ENCODE data around the gene ZBTB38. TPM values are rescaled to one million over a fixed set of nuclear protein-coding genes. Genes with fewer than 3 reads are reported as not detected.

Gene ZBTB38
- total and polyA plus RNA-seq, 9 donors: 23.2 to 125 (median 78.7) TPM

DNA sequence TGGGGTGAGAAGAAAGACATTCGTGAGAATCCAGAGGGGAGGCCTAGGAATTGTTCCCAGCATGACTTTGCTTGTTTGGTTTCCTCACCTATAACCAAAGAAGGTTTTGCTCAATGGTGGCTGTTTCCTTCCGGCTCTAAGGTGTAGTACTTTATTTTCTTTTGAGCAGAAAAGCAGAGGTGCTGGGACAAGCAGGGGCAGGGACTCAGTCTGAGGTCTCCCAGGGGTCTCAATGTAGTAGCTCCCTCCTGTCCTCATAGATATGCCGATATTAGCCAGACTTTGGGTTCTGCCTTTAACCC is 41.6 kb downstream of the ZBTB38 start:
- TF ChIP-seq EP300 (IDR thresholded peaks at IDR 0.05): no peak
- no peak for TF ChIP-seq POLR2A (IDR thresholded peaks at IDR 0.05)
- TF ChIP-seq, protein P1, sequence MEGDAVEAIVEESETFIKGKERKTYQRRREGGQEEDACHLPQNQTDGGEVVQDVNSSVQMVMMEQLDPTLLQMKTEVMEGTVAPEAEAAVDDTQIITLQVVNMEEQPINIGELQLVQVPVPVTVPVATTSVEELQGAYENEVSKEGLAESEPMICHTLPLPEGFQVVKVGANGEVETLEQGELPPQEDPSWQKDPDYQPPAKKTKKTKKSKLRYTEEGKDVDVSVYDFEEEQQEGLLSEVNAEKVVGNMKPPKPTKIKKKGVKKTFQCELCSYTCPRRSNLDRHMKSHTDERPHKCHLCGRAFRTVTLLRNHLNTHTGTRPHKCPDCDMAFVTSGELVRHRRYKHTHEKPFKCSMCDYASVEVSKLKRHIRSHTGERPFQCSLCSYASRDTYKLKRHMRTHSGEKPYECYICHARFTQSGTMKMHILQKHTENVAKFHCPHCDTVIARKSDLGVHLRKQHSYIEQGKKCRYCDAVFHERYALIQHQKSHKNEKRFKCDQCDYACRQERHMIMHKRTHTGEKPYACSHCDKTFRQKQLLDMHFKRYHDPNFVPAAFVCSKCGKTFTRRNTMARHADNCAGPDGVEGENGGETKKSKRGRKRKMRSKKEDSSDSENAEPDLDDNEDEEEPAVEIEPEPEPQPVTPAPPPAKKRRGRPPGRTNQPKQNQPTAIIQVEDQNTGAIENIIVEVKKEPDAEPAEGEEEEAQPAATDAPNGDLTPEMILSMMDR (IDR thresholded peaks at IDR 0.05): no peak
- H3K36me3 ChIP-seq: no peaks in the 10 kb centered on the region
- 48 to 69% (median 57%) methylated on average over 3 of the region's 3 CpGs for WGBS, 3 donors
- H3K9me3 ChIP-seq: no peaks in the 10 kb centered on the region
- intact Hi-C loops (cut with DNase I): loop anchor here in 2 of 4 donors (5.0 kb wide), 2 partner anchors 38 to 43 kb away; partner anchors contain the start of gene ZBTB38 (in 1 of the 2)
- DNase-seq: no peak
- H3K27ac ChIP-seq: peak overlapping the region; percentile 58 to 90
- no peak overlapping the region for H3K4me3 ChIP-seq
- H3K27me3 ChIP-seq: no peaks in the 10 kb centered on the region
- peaks cover 28% of the 10 kb centered on the region for H3K4me1 ChIP-seq (ENCODE audit: insufficient read depth)

DNA sequence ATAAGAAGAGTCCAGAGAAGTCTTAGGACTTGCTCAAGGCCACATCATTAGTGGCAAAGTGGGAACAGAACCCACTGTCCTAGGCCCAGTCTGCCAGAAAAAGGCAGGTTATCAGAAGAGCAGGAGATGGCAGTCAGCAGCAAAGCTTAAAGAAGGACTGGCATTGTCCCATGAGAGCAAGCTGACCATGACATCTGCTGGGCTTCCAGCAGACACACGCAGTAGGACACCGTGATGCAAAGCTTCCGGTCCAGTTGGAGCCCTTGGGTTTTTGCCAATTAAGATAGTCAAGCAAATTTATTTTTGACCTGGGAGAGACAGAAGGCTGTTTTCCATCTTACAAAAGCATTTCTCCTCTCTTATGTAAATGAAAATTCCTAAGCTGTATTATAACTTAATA is 42.1 kb downstream of the ZBTB38 start:
- DNase-seq: peak in 4 of 5 donors; percentile 50 to 66 (median 52)
- peaks cover 28% of the 10 kb centered on the region for H3K4me1 ChIP-seq (ENCODE audit: insufficient read depth)

DNA sequence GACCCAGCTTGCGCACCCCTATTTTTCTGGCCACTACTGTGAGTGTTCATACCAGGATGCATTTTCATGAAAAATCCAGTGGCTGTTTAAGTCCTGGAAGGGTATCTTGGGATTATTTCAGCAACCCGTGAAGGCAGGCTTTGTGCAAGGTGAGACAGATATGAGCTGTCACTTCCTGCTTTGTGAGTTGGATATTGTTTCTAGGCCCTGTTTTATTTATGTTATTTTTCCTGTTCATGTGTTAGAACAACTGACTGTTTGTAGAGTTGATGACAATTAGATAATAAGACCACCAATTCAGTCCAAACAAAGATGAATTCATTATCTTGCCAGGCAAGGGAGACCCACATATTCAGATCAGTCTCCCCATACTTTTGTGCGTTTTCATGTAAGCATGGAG is 42.5 kb downstream of the ZBTB38 start:
- no peak for DNase-seq
- Histone ChIP-seq H3K4me3 (no peak overlapping the region), H3K9me3 (no peaks in the 10 kb centered on the region), H3K4me1 (ENCODE audit: insufficient read depth) (peaks cover 28% of the 10 kb centered on the region), H3K36me3 (no peaks in the 10 kb centered on the region), H3K27ac (peak overlapping the region; percentile 58 to 90), H3K27me3 (no peaks in the 10 kb centered on the region)
- no peak for TF ChIP-seq EP300 (IDR thresholded peaks at IDR 0.05)
- TF ChIP-seq, protein P1 (IDR thresholded peaks at IDR 0.05): peak in 1 of 3 donors; percentile 10
- intact Hi-C loops (cut with DNase I): loop anchor here in 2 of 4 donors (5.0 kb wide), 2 partner anchors 39 to 44 kb away; partner anchors contain the start of gene ZBTB38 (in 1 of the 2)
- WGBS, 3 donors: 39 to 43% (median 41%) methylated on average over 3 of the region's 3 CpGs

More for the DNA sequence above, 42.1 kb downstream of the ZBTB38 start:
- no peaks in the 10 kb centered on the region for H3K27me3 ChIP-seq
- WGBS, 3 donors: 0 to 2% (median 1%) methylated on average over 3 of the region's 3 CpGs
- H3K36me3 ChIP-seq: no peaks in the 10 kb centered on the region
- H3K9me3 ChIP-seq: no peaks in the 10 kb centered on the region
- TF ChIP-seq EP300 (IDR thresholded peaks at IDR 0.05): no peak
- TF ChIP-seq, protein P1 (IDR thresholded peaks at IDR 0.05): no peak
- TF ChIP-seq POLR2A (IDR thresholded peaks at IDR 0.05): no peak
- peak overlapping the region; percentile 58 to 90 for H3K27ac ChIP-seq
- H3K4me3 ChIP-seq: no peak overlapping the region
- intact Hi-C loops (cut with DNase I): loop anchor here in 2 of 4 donors (5.0 kb wide), 2 partner anchors 38 to 43 kb away; partner anchors contain the start of gene ZBTB38 (in 1 of the 2)

DNA sequence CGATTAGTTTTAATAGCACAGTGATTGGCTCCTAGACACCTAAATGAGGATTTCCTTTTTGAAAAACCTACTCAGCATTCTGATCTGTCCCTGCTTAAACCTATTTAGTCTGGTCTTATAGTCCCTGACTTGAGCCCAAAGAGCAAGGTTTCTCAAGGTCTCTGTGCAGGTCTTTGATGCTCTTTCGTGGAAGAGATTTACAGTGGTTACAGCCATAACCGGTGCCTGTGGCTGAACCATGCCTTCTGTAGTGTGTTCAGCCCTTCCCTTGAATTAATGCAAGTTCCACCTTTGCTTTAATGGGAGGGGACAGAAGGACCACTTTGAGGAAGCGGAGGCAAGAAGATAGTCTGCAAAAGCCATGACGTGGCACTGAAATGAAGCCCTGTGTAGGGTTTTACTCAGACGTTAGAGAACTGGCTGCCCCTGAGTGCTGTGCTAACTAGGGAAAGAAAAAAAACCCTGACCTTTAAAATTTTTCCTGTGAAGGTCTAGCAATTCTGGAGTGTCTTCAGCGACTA is 43.0 kb downstream of the ZBTB38 start:
- no peak for TF ChIP-seq POLR2A (IDR thresholded peaks at IDR 0.05)
- no peak for TF ChIP-seq EP300 (IDR thresholded peaks at IDR 0.05)
- H3K9me3 ChIP-seq: no peaks in the 10 kb centered on the region
- 15 to 17% (median 15%) methylated on average over 7 of the region's 7 CpGs for WGBS, 3 donors
- no peaks in the 10 kb centered on the region for H3K27me3 ChIP-seq
- intact Hi-C loops (cut with DNase I): loop anchor here in 2 of 4 donors (5.0 kb wide), 2 partner anchors 39 to 44 kb away; partner anchors contain the start of gene ZBTB38 (in 1 of the 2)
- H3K36me3 ChIP-seq: no peaks in the 10 kb centered on the region
- peak overlapping the region; percentile 58 to 90 for H3K27ac ChIP-seq
- H3K4me3 ChIP-seq: no peak overlapping the region
- DNase-seq: peak in 1 of 5 donors; percentile 41
- peaks cover 28% of the 10 kb centered on the region for H3K4me1 ChIP-seq (ENCODE audit: insufficient read depth)

Data from ovary (tissue), 9 donors.